ENCODE measurements around the gene CLBA1. TPM values are rescaled to one million over a fixed set of nuclear protein-coding genes. Genes with fewer than 3 reads are reported as not detected.
A peak's percentile ranks its signal among the peaks of the same experiment; 100 is the strongest.

The CLBA1 gene
- total and polyA plus RNA-seq, 8 donors: 4.7 to 32.5 (median 7.2) TPM

DNA sequence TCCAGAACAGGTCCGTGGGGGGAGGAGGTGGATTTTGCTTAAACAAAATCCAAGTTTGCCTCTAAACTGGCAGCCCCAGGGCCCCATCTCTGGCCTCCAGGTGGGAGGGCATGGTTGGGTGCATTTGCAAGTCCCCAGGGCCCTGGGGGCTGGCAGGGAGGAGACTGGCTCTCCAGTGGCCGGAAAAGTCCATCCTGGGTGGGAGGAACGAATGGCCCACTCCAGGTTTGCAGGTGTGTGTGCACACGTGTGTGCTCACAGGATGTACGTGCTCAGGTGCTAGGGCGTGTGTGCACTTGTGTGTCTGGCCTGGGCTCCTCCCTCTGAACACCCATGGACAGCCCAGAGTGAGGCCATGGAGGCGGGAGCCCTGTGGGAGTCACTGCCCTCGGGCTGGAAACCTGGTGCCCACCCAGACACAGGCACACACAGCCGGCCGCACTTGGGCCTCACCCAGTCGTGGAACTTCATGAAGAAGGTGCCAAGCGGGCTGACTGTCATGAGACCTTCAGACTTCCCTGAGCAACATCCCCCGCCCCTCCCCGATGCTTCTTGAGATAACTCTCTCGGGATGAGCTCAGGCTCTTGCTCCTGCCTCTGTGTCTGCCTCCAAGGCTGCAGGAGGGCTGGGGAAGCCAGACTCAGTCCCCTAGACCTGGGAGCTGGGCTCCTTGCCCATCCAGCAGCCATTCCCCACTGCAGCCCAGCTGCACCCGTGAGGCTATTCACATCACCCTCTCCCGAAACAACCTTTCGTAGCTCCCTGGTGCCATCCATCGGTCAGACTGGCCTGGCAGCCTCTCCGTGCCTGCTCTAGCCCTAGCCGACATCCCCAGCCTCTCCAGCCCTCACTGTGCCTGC lies 16.8 kb upstream of the CLBA1 start:
- H3K4me1 ChIP-seq: peaks cover 14 to 16% (median 14%) of the 10 kb centered on the region in 3 donors
- no peak overlapping the region for H3K4me3 ChIP-seq
- WGBS, 2 donors: 68 to 77% methylated on average over 21 of the region's 21 CpGs
- H3K9me3 ChIP-seq: no peaks in the 10 kb centered on the region
- intact Hi-C loops (cut with DNase I): no loop called here
- peak in 3 of 6 donors; percentile 27 to 59 (median 51) for DNase-seq
- ATAC-seq: no peak
- no peak overlapping the region for H3K27ac ChIP-seq
- no peak for FAIRE-seq
- no peak for TF ChIP-seq CTCF (IDR thresholded peaks at IDR 0.05)
- H3K27me3 ChIP-seq: no peaks in the 10 kb centered on the region
- H3K36me3 ChIP-seq: no peaks in the 10 kb centered on the region

- no peaks in the 10 kb centered on the region for H3K9me3 ChIP-seq
- intact Hi-C loops (cut with DNase I): no loop called here
- no peak for FAIRE-seq
- peaks cover 21 to 24% (median 23%) of the 10 kb centered on the region in 3 donors for H3K4me1 ChIP-seq
- H3K4me3 ChIP-seq: no peak overlapping the region
- no peak for ATAC-seq
- TF ChIP-seq CTCF (IDR thresholded peaks at IDR 0.05): no peak
- no peaks in the 10 kb centered on the region for H3K36me3 ChIP-seq
- 85 to 88% methylated on average over 10 of the region's 10 CpGs for WGBS, 2 donors
- H3K27ac ChIP-seq: no peak overlapping the region
- DNase-seq: peak in 3 of 6 donors; percentile 28 to 58 (median 53)
- no peaks in the 10 kb centered on the region for H3K27me3 ChIP-seq
These were observed 15.8 kb upstream of the CLBA1 start for GRCh38 chr14:104969741-104970230.

DNA sequence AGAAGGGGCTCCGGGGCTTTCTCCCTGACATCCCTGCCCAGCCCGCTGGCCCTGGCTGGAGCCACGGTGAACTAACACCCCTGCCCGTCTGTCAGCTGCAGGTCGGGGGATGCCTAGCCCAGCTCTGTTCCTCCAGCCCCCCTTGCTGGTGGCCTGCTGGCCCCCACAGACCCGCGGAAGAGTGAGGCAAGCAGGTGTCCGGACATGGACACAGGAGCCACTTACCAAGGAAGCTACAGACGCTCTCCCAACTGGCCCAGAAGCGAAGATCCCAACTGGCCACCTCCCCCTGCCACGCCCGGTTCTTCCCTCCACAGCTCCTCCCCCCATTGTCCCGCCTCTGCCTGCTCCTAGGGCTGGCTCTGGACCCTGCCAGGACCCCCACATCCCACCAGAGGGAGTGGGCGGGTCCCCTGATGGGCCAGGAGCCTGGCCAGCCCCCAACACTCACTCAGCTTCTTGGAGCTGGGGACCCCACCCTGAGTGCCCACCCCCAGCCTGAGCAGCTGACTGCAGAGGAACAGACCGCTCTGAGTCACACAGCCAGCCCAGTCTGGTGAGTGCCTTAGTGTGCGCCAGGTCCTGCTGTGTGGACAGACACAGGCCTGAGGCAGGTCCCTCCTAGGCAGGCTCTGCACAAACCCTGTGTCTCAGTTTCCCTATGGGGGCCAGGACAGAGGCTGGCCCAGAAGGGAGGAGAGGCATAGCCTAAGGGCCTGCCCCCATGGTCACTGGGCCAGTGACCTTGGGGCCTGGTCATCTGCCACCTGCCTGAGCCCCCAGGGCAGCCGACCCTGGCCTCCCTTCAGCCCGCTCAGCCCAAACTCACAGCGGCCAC lies 15.1 kb upstream of the CLBA1 start:
- intact Hi-C loops (cut with DNase I): no loop called here
- Histone ChIP-seq H3K27me3 (no peaks in the 10 kb centered on the region), H3K4me3 (no peak overlapping the region), H3K27ac (no peak overlapping the region), H3K4me1 (peaks cover 21 to 25% (median 24%) of the 10 kb centered on the region in 3 donors), H3K9me3 (no peaks in the 10 kb centered on the region), H3K36me3 (no peaks in the 10 kb centered on the region)
- peak in 4 of 6 donors; percentile 23 to 74 (median 45) for DNase-seq
- 81 to 88% methylated on average over 17 to 19 of the region's 19 CpGs for WGBS, 2 donors
- TF ChIP-seq CTCF (IDR thresholded peaks at IDR 0.05): no peak
- no peak for ATAC-seq
- no peak for FAIRE-seq

DNA sequence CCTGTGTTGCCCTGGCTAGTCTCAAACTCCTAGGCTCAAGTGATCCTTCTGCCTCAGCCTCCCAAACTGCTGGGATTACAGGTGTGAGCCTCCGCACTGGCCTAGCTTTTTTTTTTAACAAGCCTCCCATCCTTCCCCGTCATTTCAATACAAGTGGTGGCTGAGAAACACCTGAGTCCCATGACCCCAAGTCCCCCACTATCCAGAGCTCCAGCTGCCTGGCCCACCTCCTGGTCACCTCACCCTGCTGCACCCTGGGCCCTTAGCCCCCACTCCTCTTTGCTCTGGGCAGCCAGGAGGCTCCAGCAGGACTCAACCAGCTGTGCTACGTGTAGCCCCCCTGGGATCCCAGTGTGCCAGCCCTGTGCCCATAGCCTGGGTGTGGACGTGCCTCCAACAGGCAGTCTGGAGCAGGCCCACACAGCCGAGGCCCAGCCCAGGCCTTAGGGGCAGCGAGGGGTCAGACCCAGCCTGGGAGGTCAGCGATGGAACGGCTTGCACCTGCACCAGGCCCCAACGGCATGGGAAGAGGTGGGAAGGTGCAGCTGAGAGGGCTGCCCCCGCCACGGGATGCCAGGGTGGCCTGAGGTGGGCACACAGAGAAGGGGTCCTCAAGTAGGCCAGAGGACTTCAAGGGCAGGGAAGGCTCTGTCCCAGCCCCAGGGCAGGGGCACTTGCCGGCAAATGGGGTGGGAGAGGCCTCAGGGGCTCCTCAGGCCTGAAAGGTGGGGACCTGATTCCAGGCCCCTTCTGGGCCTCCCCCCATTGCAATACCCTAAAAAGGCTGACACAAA lies 13.9 kb upstream of the CLBA1 start:
- Histone ChIP-seq H3K4me1 (peaks cover 25 to 34% (median 25%) of the 10 kb centered on the region in 3 donors), H3K27me3 (no peaks in the 10 kb centered on the region), H3K4me3 (no peak overlapping the region), H3K36me3 (no peaks in the 10 kb centered on the region), H3K27ac (peak overlapping the region in 2 of 4 donors; percentile 62 to 71), H3K9me3 (no peaks in the 10 kb centered on the region)
- ATAC-seq: no peak
- peak in 3 of 6 donors; percentile 33 to 79 (median 56) for DNase-seq
- no peak for FAIRE-seq
- intact Hi-C loops (cut with DNase I): no loop called here
- TF ChIP-seq CTCF (IDR thresholded peaks at IDR 0.05): no peak
- WGBS, 2 donors: 91% methylated on average over 10 to 12 of the region's 12 CpGs

All from pancreas (tissue), 10 donors.